ENCODE data around the gene ACAP1. TPM values are rescaled to one million over a fixed set of nuclear protein-coding genes. Genes with fewer than 3 reads are reported as not detected.

Gene ACAP1
- total RNA-seq, 1 experiment from 2014 or later, result 8.8 TPM

DNA sequence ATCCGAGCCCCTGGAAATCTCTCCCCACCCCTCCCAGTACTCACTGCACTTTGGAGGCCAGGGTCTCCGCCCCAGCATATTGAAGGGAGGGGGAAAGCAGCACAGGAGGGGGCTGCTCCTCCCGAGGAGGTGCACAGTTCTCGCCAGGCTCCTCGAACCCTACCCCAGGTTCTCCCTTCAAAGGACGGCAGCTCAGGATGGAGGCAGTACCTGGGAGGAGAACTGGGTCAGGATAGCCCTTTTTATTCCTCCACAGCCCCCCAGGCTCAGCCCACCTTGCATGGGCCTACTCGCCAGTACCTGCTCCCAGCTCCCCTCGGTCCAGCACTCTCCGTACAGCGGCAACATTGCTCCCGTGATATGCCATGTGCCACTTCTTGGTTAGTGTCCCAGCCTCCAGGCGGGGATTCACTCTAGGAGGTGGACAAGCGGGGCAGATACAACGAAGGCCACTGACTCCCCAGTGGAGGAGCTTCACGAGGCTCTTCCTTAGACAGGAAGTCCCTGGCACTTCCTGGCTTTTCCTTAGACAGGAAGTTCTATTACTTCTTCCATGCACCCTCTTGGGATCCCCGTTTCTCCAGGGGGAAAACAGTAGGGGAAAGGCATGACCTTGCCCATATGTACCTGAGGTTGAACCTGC, 19.0 kb upstream of the ACAP1 start:
- intact Hi-C loops (cut with micrococcal nuclease), result no loop called here
- H3K27me3 ChIP-seq (ENCODE audit: insufficient read depth, low read length), result no peaks in the 10 kb centered on the region
- no TSS peak for BruUV-seq (replicated peaks)
- H3K4me3 ChIP-seq (replicated peaks in 1 of 2; ENCODE audit: low read depth in 1 of 2, low read length in 2 of 2), result no peak overlapping the region
- peaks cover 19 to 33% of the 10 kb centered on the region in 2 experiments for H3K4me1 ChIP-seq (ENCODE audit: control insufficient read depth in 1 of 2, insufficient read depth in 2 of 2, low read length in 2 of 2)
- no peaks in the 10 kb centered on the region for H3K9me2 ChIP-seq (ENCODE audit: insufficient read depth)
- H3K9ac ChIP-seq (ENCODE audit: low read length), result no peak overlapping the region
- H2AFZ ChIP-seq (ENCODE audit: low read depth, low read length, poor library complexity, severe bottlenecking), result no peak overlapping the region
- H3K4me2 ChIP-seq (ENCODE audit: low read length), result no peak overlapping the region
- peaks cover 26% of the 10 kb centered on the region for H3K79me2 ChIP-seq (ENCODE audit: insufficient read depth, low read length)
- TF ChIP-seq, protein P1, sequence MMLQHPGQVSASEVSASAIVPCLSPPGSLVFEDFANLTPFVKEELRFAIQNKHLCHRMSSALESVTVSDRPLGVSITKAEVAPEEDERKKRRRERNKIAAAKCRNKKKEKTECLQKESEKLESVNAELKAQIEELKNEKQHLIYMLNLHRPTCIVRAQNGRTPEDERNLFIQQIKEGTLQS (IDR thresholded peaks at IDR 0.05), result no peak
- TF ChIP-seq SIN3A (IDR thresholded peaks at IDR 0.05; ENCODE audit: low read depth) (no peak), POLR2AphosphoS5 (IDR thresholded peaks at IDR 0.05; ENCODE audit: low read depth, low read length) (no peak), ZFX (IDR thresholded peaks at IDR 0.05) (no peak), CBX3 (IDR thresholded peaks at IDR 0.05; ENCODE audit: low read depth) (no peak), FOSL1 (IDR thresholded peaks at IDR 0.05; ENCODE audit: low read depth) (no peak), CEBPB (IDR thresholded peaks at IDR 0.05; ENCODE audit: low read depth) (no peak), RAD21 (IDR thresholded peaks at IDR 0.05; ENCODE audit: low read depth) (no peak), ELF1 (IDR thresholded peaks at IDR 0.05; ENCODE audit: borderline replicate concordance, low read depth) (no peak), EZH2phosphoT487 (IDR thresholded peaks at IDR 0.05; ENCODE audit: borderline replicate concordance) (no peak)
- TF ChIP-seq, protein P2, sequence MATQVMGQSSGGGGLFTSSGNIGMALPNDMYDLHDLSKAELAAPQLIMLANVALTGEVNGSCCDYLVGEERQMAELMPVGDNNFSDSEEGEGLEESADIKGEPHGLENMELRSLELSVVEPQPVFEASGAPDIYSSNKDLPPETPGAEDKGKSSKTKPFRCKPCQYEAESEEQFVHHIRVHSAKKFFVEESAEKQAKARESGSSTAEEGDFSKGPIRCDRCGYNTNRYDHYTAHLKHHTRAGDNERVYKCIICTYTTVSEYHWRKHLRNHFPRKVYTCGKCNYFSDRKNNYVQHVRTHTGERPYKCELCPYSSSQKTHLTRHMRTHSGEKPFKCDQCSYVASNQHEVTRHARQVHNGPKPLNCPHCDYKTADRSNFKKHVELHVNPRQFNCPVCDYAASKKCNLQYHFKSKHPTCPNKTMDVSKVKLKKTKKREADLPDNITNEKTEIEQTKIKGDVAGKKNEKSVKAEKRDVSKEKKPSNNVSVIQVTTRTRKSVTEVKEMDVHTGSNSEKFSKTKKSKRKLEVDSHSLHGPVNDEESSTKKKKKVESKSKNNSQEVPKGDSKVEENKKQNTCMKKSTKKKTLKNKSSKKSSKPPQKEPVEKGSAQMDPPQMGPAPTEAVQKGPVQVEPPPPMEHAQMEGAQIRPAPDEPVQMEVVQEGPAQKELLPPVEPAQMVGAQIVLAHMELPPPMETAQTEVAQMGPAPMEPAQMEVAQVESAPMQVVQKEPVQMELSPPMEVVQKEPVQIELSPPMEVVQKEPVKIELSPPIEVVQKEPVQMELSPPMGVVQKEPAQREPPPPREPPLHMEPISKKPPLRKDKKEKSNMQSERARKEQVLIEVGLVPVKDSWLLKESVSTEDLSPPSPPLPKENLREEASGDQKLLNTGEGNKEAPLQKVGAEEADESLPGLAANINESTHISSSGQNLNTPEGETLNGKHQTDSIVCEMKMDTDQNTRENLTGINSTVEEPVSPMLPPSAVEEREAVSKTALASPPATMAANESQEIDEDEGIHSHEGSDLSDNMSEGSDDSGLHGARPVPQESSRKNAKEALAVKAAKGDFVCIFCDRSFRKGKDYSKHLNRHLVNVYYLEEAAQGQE (IDR thresholded peaks at IDR 0.05; ENCODE audit: low read depth), result no peak
- TF ChIP-seq, protein P3, sequence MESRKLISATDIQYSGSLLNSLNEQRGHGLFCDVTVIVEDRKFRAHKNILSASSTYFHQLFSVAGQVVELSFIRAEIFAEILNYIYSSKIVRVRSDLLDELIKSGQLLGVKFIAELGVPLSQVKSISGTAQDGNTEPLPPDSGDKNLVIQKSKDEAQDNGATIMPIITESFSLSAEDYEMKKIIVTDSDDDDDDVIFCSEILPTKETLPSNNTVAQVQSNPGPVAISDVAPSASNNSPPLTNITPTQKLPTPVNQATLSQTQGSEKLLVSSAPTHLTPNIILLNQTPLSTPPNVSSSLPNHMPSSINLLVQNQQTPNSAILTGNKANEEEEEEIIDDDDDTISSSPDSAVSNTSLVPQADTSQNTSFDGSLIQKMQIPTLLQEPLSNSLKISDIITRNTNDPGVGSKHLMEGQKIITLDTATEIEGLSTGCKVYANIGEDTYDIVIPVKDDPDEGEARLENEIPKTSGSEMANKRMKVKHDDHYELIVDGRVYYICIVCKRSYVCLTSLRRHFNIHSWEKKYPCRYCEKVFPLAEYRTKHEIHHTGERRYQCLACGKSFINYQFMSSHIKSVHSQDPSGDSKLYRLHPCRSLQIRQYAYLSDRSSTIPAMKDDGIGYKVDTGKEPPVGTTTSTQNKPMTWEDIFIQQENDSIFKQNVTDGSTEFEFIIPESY (IDR thresholded peaks at IDR 0.05; ENCODE audit: extremely low read depth, insufficient replicate concordance, low read length), result no peak
- TF ChIP-seq, protein P4, sequence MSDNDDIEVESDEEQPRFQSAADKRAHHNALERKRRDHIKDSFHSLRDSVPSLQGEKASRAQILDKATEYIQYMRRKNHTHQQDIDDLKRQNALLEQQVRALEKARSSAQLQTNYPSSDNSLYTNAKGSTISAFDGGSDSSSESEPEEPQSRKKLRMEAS (IDR thresholded peaks at IDR 0.05), result no peak
- ChIA-PET POLR2A (no interaction called here), RAD21 (ENCODE audit: low non-redundant PET in 1 of 2, low total read pairs in 2 of 2, uncharacterized antibody in 2 of 2, unreplicated experiment in 2 of 2) (no interaction called here), CTCF (no interaction called here)
- DNase-seq (ENCODE audit: low read depth, low spot score), result no peak
- peaks cover 24 to 49% of the 10 kb centered on the region in 2 experiments; a peak in 3 of 4 replicates for H3K36me3 ChIP-seq (ENCODE audit: control insufficient read depth in 1 of 2, insufficient read depth in 2 of 2, low read length in 2 of 2)
- no peaks in the 10 kb centered on the region for H3K9me3 ChIP-seq (ENCODE audit: control insufficient read depth in 1 of 2, insufficient read depth in 1 of 2, low read depth in 1 of 2, low read length in 2 of 2)
- no peak for ATAC-seq
- H3K27ac ChIP-seq (ENCODE audit: low read depth, low read length), result no peak overlapping the region
- peaks cover 12% of the 10 kb centered on the region; the same call in 1 of the 2 replicates for H4K20me1 ChIP-seq (ENCODE audit: insufficient read depth)

All from HCT116 (cell line).